GM12865 (cell line): ENCODE data around the gene ANGPTL2.
A peak's percentile ranks its signal among the peaks of the same experiment; 100 is the strongest.
"Not testable (repeated sequence)": the region's sequence is repeated elsewhere in the genome, so short reads cannot be mapped to it uniquely, and the experiment has no call there.

ENCODE experiments used
- DNase-seq: peaks from one replicate; pipeline ENCODE4 v3.0.0; 2010; ENCODE audit warnings: low read depth
- H3K4me3 ChIP-seq: 2 replicates; pipeline ENCODE4 v1.5.1; 2011; ENCODE audit warnings: mild to moderate bottlenecking, low read depth, low read length, control low read depth
- CTCF ChIP-seq: IDR thresholded peaks from 2 replicates; pipeline ENCODE4 v1.5.1; 2011; ENCODE audit warnings: low read length, control low read depth, low read depth, inconsistent platforms; ENCODE audit not compliant: insufficient read depth; ENCODE audit errors: missing control alignments

The ANGPTL2 gene

GRCh38 chr9:127122176-127123063 is at the start of gene ANGPTL2:
ANGPTL2 (minus strand) TSS chr9:127122635; CDS start chr9:127108731, 13,904 bp downstream.
- TF ChIP-seq CTCF, result no peak
- H3K4me3 ChIP-seq, result no peak within 1 kb of the TSS
- DNase-seq, result peak; percentile 44

GRCh38 chr9:127171348-127171747 is 48.9 kb upstream of the ANGPTL2 start:
- not testable (repeated sequence) for H3K4me3 ChIP-seq, DNase-seq

GRCh38 chr9:127170652-127171051 is 48.2 kb upstream of the ANGPTL2 start:
- DNase-seq, result peak; percentile 57
- no peak overlapping the region for H3K4me3 ChIP-seq
- TF ChIP-seq CTCF, result no peak

GRCh38 chr9:127170103-127170502 is 47.7 kb upstream of the ANGPTL2 start:
- no peak overlapping the region for H3K4me3 ChIP-seq
- DNase-seq, result no peak
- no peak for TF ChIP-seq CTCF

- no peak for DNase-seq
Observed at GRCh38 chr9:127169575-127169883, 47.1 kb upstream of the ANGPTL2 start.

GRCh38 chr9:127168756-127169574 is 46.5 kb upstream of the ANGPTL2 start:
- H3K4me3 ChIP-seq, result no peak overlapping the region
- DNase-seq, result no peak
- no peak for TF ChIP-seq CTCF

More at GRCh38 chr9:127169575-127169883, 47.1 kb upstream of the ANGPTL2 start:
- H3K4me3 ChIP-seq, result no peak overlapping the region
- no peak for TF ChIP-seq CTCF

- TF ChIP-seq CTCF, result no peak
- no peak for DNase-seq
- H3K4me3 ChIP-seq, result no peak overlapping the region
Observed at GRCh38 chr9:127167560-127168326, 45.3 kb upstream of the ANGPTL2 start.
